DMS79 treated with DMSO at 0.1 percent for 48 hours (cell line): Measurements from ENCODE around the gene TMPRSS4.
A peak's percentile ranks its signal among the peaks of the same experiment; 100 is the strongest.

ENCODE experiments used
- DNase-seq: peaks from one replicate; lab custom pipeline; 2025; lab: John Stamatoyannopoulos, UW

TMPRSS4 gene

DNA sequence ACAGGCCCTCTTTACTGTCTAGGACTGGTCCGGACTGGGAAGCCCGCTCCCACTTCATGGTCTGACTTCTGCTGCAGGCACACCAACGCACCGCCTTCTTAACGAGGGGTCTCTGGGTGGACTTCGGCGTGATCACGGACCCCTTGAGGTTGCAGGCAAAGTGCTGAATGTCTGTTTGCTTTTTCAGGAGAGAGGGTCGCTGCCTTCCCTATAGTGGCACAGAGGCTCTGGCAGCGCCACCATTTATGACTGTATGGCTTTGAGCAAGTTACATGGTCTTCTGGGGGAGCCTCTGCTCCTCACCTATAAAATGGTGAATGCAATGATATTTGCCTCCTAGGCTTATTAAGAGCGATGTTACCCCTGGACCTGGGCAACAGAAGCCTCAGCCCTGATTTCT lies 77.1 kb downstream of the TMPRSS4 start:
- DNase-seq = no peak

DNA sequence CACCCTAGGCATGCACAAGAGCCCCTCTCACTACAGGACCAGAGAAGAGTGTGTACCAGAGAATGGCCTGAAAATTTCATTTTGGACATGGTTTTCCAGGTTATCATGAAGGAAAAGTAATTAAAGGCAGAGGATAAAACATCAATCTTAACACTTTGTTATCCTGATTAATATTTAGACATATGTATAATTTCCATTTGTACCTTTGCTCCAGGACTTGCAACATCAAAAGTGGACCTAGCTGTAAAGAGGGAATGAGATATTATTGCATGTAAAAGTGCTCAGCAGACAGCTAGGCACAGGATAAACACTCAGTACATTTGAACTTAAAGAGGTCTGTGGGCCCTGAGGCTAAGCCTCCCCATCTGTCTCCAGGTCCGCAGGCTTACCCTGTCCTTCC lies 77.8 kb downstream of the TMPRSS4 start:
- no peak for DNase-seq

DNA sequence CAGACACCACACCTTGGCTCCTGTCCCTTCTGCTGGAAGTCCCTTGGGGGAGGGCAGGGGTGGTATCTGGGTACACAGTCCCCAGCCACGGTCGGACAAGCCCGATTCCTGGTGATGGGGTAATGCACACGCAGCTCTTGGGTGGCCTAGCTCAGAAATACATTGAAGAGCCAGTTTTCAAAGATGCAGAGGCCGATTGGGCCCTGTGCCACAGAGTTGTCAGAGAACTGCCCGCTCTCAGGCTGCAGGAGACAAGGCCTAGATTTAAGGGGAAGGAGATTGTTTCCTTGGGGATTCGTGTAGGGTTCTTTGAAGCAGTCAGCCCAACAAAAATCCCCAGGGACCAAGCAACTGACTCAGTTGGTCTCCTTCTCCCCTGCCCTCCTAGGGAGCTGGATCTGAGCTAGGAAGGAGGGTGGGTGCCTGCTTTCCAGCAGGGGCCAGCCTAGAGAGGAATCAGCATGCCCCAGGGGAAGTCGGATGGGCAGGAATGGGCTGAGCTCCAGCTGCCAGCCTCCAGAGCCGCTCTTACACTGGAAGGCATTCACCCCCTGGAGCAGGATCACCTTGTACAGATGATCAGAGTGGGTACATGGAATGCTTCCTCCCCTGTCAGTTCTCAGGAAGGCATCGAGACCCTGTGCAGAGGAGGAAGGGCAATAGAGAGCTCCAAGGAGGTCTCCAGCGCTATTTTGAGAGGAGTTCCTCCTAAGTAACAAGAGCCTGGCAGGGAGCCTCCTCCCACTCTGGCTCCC lies 79.1 kb downstream of the TMPRSS4 start:
- DNase-seq = peak; percentile 58

DNA sequence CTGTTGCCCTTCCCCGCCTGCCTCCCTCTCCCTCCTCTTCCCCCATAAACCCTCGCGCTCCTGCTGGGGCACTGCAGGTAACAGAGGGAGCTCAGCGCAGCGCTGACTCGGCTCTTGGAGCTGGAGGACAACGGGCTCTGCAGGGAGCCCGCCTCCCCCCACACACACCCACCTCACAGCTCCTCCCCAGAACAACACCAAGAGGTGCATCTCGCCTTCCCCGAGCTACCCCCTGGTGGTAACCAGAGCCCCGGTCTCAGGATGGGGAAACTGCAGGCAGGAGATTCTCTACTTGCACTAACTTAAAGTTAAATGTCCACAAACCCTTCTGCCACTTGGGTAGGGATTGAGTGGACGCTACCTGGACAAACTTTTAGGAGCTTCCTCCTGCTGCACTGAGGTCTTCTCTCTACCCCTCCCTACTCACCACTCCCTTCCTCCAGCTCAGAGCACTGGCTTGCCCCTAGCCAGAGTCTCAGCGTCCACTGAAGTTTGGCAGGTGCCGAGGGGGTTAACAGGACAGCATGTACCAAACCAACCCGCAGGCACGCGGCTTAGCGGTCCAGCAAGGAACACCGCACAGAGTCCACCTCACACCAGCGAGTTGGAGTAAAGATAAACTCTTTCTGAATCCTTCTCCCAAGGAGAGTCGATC lies 79.8 kb downstream of the TMPRSS4 start:
- DNase-seq = no peak

DNA sequence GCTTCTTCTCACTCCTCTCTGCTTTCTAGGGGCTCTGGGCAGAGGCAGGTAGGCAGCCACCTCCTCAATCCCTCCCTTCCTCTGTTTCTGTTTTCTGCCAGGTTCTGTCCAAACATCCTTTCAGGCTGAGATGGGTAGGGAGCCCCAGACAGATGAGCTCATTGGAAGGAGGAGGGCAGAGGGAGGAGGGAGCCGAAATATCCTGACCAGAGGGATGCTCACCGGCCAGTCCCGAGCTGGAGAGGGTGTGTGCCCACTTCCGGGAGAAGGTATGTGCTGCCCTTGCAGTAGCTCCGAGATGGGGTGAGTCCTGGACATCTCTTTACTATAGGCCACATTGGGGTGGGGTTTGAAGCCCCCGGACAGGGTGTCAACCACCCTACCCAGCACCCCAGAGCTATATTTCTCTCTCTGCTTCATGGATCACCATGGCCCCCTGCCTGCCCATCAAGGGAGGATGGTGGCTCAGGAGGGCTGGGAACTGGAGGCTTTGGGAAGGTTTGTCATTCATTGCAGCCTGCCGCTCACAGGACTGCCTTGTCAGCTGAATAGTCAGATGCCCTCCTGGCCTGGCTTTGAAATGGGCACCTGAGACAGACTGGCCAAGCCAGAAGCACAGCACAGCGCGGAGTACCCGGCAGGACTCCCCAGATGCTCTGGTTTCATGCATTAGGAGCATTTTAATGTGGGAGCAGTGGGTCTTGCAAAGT lies 80.5 kb downstream of the TMPRSS4 start:
- no peak for DNase-seq

DNA sequence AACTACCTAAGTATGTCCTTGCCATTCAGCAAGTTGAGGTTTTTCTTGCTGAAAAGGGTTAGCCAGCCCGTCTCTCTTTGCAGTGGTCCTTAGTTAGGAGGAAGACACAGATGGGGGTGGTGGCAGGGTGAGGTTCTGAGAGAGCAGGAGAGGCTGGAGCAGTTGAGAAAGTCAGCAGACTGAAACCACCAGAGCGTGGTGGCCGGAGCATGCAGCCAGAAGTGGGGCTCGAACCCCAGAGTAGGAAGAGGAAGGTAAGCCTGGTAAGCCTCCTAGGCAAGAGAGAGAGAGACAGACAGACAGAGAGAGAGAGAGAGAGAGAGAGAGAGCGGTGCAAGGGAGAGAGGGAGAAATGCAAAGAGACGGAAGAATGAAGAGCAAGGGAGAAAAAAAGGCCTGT lies 84.9 kb downstream of the TMPRSS4 start:
- DNase-seq = no peak

DNA sequence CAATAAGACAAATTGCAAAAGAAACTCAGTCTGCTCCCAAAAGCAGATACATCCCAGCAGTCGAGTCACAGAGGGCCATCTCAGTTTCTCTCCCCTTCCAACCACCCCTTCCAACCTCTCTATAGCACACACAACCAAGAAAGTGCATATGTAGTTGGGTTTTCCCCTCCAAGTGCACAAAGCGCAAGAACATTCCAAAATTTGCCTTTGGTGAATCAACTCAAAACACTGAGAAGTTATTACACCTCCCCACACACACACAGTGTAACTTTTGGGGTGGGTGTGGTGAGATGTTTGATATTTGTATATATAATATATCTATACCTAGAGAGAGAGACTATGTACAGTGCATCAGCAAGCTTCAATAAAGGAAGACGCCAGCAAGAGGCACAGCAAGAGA lies 86.0 kb downstream of the TMPRSS4 start:
- DNase-seq = no peak

DNA sequence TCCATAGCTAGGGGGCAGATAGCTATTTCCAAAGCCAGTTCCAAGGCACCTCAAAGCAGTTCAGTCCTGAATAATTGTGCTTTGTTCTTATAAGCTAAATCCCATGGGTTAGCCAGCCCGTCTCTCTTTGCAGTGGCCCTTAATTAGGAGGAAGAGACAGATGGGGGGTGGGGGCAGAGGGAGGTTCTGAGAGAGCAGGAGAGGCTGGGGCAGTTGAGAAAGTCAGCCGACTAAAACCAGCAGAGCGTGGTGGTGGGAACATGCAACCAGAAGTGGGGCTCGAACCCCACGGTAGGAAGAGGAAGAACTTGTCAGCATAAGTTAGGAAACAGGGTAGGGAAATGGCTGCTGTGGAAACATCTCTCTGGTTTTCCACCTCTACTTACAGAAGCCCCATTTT lies 86.6 kb downstream of the TMPRSS4 start:
- DNase-seq = no peak

DNA sequence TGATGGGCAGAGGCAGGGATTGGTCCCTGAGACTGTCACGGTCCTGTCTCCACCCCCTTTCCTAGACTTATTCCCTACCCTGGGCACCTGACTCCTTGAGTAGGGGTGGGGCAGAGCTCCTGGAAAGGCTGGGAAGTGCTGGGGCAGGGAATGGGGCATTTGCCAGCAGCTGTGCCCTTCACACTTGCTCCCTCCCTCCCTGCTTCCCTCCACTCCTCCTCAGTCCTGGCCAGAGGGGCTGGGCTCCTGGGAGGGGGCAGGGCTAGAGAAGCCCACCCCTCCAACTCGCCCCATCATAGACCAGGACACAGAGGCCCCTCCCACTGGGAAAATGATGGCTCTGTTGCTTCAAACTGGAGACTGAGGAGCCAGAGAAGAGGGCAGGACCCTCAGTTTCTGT lies 88.0 kb downstream of the TMPRSS4 start:
- DNase-seq = no peak

DNA sequence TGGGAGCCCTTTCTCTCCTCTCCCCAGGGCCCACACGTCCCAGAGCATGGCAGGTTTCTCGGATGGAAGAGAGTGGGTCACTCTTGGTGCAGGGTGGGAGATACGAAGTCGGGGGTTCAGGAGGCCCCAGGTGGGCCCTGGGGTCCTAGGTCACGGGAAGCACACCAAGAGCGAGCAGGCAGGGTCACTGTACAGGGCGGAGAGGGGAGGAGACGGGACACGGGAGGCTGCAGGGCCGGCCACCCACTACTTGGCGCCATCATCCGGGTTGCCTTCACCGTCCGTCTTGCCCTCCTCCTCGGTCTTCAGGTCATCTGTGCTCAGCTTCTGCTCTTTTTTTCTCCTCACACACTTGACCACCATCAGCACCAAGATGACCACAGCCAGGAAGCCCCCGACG lies 89.8 kb downstream of the TMPRSS4 start:
- no peak for DNase-seq

DNA sequence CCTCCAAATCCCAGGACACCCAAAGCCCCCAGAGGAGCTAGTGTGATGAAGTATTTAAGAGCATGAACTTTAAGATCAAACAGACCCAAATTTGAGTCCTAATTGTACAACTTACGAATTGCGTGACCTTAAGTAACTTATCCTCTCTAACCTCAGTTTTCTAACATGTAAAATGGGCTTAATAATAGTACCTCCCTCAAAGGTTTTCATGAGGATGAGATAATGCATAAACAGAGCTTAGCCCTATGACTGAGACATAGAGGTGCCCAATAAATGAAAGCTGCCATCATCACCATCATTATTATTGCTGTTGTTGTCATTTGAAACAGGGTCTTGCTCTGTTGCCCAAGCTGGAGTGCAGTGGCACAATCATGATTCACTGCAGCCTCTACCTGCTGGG lies 90.4 kb downstream of the TMPRSS4 start:
- DNase-seq = no peak

DNA sequence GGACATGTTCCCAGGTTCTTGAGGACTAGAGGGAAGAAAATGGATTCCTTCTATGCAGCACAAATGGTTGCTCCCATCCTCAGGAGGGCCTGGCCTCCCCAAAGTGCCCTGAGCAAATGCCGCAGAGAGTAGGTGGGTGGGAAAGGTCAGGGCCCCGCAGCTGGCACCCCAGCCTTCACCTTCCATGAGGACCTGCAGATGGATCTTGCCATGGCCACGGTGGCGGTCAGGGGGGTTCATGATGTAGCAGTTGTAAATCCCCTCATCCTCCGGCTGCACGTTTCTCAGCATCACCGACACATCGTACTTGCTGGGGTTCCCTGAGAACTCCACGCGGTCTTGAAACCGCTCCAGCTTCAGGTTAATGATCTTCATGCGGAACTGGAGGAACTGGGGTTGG lies 91.0 kb downstream of the TMPRSS4 start:
- DNase-seq = no peak

DNA sequence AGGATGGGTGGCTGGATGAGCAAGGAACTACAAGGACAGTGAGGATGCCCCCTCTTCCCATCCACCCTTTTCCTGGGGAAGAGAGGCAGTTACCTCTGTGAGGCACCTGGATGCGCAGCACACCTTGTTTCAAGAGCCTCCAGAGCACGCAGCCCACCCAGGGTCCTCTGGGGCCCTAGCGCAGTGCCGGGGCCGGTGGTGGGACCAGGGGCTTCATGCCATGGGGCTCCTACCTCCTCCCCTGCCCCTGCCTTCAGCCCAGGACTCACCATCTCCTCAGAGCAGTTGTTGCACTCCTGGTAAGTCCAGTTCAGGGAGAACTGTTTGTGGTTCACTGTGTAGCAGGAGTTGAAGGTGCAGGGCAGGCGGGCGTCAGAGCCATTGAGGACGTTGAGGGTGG lies 91.4 kb downstream of the TMPRSS4 start:
- no peak for DNase-seq

DNA sequence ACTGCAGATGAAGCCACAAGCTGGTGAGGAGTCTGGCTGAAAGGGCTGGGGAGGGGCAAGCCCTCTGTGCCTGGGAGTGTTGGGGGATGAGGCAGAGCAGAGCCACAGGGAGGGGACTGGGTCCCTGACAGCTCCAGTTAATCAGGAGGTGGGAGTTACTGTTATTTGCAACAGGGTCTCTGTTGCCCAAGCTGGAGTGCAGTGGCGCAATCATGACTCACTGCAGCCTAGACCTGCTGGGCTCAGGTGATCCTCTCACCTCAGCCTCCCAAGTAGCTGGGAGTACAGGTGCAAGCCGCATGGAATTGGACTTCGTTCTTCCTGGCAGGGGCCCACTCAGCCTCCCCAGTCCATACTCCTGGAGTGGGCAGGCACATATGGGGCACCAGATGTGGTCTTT lies 91.9 kb downstream of the TMPRSS4 start:
- DNase-seq = no peak

DNA sequence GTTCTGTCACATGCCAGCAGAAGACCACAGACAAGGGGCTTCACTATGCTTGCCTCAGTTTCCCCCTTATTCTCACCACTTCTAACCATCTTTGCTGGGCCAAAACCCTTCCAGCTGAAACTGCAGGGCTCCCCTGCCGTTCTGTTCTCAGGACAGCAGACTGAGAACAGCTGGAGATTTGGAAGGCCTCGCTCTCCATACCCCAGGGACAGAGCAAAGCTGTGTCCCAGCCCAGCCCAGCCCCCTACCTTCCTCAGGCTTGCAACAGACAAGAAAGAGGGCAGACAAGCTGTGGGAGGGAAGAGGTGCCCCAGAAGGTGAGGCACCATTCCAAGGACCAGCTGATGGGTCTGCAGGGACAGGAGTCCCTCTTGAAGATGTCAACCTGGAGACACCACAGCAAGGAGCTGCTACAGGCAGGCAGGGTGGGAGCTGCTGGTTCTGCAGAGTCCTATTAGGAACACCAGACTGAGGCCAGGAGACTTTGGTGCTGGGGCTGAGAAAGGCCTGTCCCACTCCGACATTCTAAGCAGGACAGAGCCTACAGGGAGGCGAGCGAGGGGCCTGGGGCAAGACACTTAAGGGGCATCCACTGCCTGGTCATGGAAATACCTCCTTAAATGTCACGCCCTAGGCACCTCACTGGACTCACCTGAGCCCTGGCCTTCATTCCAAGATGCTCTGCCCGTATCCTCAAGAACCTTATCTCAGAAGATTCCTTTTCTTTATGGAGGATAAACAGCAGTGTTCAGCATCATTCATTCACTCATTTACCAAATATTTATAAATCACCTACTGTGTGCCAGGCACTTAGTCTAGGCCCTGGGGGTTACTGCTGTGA lies 92.6 kb downstream of the TMPRSS4 start:
- DNase-seq = no peak

DNA sequence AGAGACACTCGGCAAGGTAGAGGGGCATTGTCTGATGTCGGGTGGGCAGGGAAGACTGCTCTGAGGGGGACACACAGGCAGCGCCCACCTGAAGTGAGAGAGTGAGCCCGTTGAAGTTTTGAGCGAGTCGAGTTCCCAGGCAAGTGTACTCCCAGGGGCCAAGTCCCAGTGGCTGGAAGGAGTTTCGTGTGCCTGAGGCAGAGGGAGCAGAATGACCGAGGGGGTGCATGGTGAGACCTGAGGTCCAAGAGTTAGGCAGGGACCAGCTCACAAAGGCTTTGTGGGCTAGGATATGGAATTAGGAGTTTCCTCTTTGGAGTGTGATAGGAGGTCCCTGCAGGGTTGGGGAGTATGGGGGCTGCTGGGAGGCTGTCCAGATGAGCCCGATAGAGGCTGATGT lies 93.4 kb downstream of the TMPRSS4 start:
- no peak for DNase-seq

DNA sequence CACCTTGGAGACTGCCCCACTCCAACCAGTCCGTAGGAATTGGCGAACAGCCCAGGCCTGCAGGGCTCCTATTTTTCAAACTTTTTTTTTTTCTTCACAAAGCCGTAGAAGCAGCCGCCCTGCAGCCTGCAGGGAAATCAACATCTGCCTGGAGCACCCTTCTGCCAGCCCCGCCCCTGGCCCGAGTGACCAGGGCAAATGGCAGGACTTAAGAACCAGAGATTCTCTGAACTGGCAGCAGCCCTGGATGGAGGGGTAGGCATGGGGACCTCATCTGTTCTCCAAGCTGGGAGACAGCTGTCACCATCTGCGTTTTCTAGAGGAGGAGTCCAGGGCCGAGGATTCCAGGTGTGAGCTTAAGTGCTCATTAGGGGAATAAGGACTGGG lies 94.0 kb downstream of the TMPRSS4 start:
- peak; percentile 74 for DNase-seq
